ENCODE measurements around the gene CFP.

- TF ChIP-seq CTCF (IDR thresholded peaks at IDR 0.05) (no peak), TEAD4 (IDR thresholded peaks at IDR 0.05; ENCODE audit: borderline replicate concordance, insufficient read depth) (no peak), USF1 (IDR thresholded peaks at IDR 0.05; ENCODE audit: borderline replicate concordance, low read depth) (no peak), SMC3 (IDR thresholded peaks at IDR 0.05; ENCODE audit: low read depth, low read length) (no peak)
Observed at GRCh38 chrX:47608130-47608810, 21.5 kb downstream of the CFP start.
